Smooth muscle cell of trachea (primary cell): Measurements from ENCODE around the gene LONP1. TPM values are rescaled to one million over a fixed set of nuclear protein-coding genes. Genes with fewer than 3 reads are reported as not detected.

Experiments used
- total RNA-seq: library from RNA; depleted of rRNA; stranded (reverse); fragments of >200 nt; gene quantifications from 2 replicates; pipeline ENCODE4 v1.2.1, GENCODE V29; 2014

Gene LONP1, protein sequence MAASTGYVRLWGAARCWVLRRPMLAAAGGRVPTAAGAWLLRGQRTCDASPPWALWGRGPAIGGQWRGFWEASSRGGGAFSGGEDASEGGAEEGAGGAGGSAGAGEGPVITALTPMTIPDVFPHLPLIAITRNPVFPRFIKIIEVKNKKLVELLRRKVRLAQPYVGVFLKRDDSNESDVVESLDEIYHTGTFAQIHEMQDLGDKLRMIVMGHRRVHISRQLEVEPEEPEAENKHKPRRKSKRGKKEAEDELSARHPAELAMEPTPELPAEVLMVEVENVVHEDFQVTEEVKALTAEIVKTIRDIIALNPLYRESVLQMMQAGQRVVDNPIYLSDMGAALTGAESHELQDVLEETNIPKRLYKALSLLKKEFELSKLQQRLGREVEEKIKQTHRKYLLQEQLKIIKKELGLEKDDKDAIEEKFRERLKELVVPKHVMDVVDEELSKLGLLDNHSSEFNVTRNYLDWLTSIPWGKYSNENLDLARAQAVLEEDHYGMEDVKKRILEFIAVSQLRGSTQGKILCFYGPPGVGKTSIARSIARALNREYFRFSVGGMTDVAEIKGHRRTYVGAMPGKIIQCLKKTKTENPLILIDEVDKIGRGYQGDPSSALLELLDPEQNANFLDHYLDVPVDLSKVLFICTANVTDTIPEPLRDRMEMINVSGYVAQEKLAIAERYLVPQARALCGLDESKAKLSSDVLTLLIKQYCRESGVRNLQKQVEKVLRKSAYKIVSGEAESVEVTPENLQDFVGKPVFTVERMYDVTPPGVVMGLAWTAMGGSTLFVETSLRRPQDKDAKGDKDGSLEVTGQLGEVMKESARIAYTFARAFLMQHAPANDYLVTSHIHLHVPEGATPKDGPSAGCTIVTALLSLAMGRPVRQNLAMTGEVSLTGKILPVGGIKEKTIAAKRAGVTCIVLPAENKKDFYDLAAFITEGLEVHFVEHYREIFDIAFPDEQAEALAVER
- total RNA-seq = 107 and 126 TPM in 2 replicates

GRCh38 chr19:5719961-5720790 is at the start of gene LONP1, which contains the start of gene CATSPERD:
Gene LONP1, minus strand, starts transcription at chr19:5720146. Its CDS starts 14 bp downstream, at chr19:5720132.
Gene CATSPERD, plus strand, starts transcription at chr19:5720637. Its CDS starts 101 bp downstream, at chr19:5720738.

DNA sequence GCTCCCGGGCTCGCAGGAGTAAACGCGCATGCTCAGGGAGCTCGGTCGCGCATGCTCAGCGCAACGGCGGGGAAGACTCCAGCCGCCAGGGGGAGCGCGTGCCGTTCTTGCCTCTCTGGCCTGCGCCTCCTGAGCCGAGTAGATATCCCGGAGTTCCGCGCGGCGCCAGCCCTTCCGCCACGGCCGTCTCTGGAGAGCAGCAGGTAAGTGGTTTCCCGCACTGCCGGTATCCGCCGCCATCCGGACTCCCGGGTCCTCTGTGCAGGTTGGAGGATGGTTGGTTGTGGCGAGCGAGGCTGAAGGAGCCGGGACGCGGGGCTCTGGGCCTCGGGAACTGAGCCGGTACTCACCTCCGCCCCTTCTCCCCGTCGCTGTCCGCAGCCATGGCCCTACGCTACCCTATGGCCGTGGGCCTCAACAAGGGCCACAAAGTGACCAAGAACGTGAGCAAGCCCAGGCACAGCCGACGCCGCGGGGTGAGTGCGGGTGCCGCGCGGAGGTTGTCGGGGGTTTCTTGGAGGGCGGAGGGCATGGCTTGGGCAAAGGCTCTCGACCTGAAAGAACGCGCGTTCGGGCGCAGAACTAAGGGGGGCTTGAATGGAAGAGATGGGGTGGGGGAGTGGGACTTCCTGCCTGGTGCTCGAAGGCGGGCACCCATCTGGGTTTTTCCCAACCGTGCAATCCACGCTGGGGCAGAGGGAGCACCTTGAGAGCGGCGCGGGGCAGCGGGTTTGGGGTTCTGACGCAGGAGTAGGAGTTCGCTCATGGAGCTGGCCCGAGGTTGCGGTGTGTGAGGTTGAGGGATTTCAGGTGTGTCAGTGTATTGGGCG is 29.6 kb downstream of the LONP1 start, which contains the start of gene RPL36:
Gene RPL36, plus strand, starts transcription at position 171 of the 830 bp plus-strand sequence. Its CDS starts 213 bp downstream, at position 384.

DNA sequence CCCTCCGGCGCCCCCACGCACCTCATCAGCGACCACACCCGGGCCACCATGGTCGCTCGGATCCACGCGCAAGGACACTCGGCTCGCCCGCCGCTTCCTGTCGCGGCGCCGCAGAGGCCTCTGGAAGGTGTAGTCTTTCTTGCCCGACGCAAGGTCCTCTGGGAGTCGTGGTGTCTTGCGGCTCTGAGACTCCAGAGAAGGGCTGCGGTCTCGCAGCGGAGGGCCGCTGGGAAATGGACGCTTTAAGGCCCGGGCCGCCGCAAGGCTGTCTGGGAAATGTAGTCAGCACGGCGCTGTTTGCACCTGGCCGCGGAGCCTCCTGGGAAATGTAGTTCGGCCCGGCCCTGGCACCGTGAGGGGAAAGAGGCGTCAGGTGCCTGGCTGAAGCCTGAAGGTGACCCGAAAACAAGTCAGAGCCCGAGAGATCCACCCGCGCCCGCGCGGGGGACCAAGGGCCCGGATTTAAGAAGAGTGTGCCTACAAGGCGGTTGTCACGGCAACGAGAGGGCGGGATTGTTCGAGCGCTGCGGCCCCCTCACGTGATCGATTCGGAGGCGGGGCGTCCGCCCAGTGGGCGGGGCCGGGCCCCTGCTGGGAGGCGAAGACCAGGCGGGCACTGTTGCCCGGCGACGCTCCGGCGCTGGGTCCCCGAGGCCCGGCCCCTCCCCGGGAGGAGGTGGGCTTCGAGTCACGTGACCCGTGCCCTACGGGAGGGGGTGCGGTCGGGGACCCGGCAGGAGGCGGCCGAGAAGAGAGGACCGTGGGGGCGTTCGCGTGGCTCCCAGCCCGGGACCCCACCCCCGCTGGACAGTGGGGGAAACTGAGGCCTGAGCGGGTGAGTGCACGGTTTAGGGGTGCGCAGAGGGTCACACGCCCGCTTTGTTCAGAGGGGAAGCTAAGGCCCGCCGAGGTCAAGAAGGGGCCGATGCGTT is 39.2 kb downstream of the LONP1 start, which contains the start of the genes HSD11B1L and MICOS13:
Gene HSD11B1L, plus strand, starts transcription at position 591 of the 932 bp plus-strand sequence. CDS start 3,806 bp downstream, outside the sequence.
Gene MICOS13, minus strand, starts transcription at position 80 of the 932 bp plus-strand sequence. Its CDS starts 30 bp downstream, at position 50.

Other genes with a start within 250 kb of the LONP1 start
- 0.17 TPM in 1 of 2 replicates, not detected in the other for gene TINCR, start 152.2 kb downstream of the LONP1 start, total RNA-seq
- 34.9 and 35.3 TPM in 2 replicates for gene SAFB2, start 97.4 kb downstream of the LONP1 start, total RNA-seq
- gene SAFB, start 97.1 kb downstream of the LONP1 start, total RNA-seq = 54.3 and 74.8 TPM in 2 replicates
- gene MICOS13, start 39.6 kb downstream of the LONP1 start, total RNA-seq = 28.1 and 29.5 TPM in 2 replicates
- gene HSD11B1L, start 39.1 kb downstream of the LONP1 start, total RNA-seq = 10.9 and 27.3 TPM in 2 replicates
- 387 and 403 TPM in 2 replicates for gene RPL36, start 29.9 kb downstream of the LONP1 start, total RNA-seq
- not detected in 2 replicates for gene CATSPERD, start 491 bp upstream of the LONP1 start, total RNA-seq
- 0.44 and 0.50 TPM in 2 replicates for gene PRR22, start 64.6 kb upstream of the LONP1 start, total RNA-seq
- 23.3 and 27.6 TPM in 2 replicates for gene DUS3L, start 71.0 kb upstream of the LONP1 start, total RNA-seq
- 0.50 TPM in 1 of 2 replicates, not detected in the other for gene NRTN, start 84.9 kb upstream of the LONP1 start, total RNA-seq
- not detected in 2 replicates for gene FUT6, start 119.6 kb upstream of the LONP1 start, total RNA-seq
- gene FUT3, start 131.3 kb upstream of the LONP1 start, total RNA-seq = not detected in 2 replicates
- not detected in 2 replicates for gene FUT5, start 150.4 kb upstream of the LONP1 start, total RNA-seq
- 290 and 337 TPM in 2 replicates for gene NDUFA11, start 183.6 kb upstream of the LONP1 start, total RNA-seq
- 8.6 and 11.1 TPM in 2 replicates for gene VMAC, start 184.7 kb upstream of the LONP1 start, total RNA-seq
- gene CAPS, start 194.1 kb upstream of the LONP1 start, total RNA-seq = 4.9 and 6.0 TPM in 2 replicates